Astrocyte (in vitro differentiated cells and primary cell): ENCODE measurements around the gene NFIA. TPM values are rescaled to one million over a fixed set of nuclear protein-coding genes. Genes with fewer than 3 reads are reported as not detected.

Source experiments
- DNase-seq: peaks from one replicate; pipeline ENCODE4 v3.0.0-alpha.2; 2010; ENCODE audit warnings: low read depth
- FAIRE-seq: peaks from 2 replicates; lab custom pipeline; 2011; peaks lifted over from hg19 to GRCh38; lab: Jason Lieb, UNC
- H2AFZ ChIP-seq: 2 replicates; pipeline ENCODE4 v1.6.0; 2012; ENCODE audit warnings: low read depth, low read length, inconsistent platforms
- H3K27ac ChIP-seq: 2 replicates; pipeline ENCODE4 v1.5.1; 2011; ENCODE audit warnings: low read depth, low read length, inconsistent platforms
- H3K27me3 ChIP-seq: 2 replicates; pipeline ENCODE4 v1.6.0; 2011; ENCODE audit warnings: low read length, inconsistent platforms; ENCODE audit not compliant: insufficient read depth
- H3K36me3 ChIP-seq: 2 replicates; pipeline ENCODE4 v1.5.1; 2011; ENCODE audit warnings: low read length, inconsistent platforms; ENCODE audit not compliant: insufficient read depth
- H3K4me1 ChIP-seq: 2 replicates; pipeline ENCODE4 v1.5.1; 2011; ENCODE audit warnings: low read length, inconsistent platforms; ENCODE audit not compliant: insufficient read depth
- H3K4me2 ChIP-seq: 2 replicates; pipeline ENCODE4 v1.6.0; 2012; ENCODE audit warnings: low read length, inconsistent platforms
- H3K4me3 ChIP-seq: 2 replicates; pipeline ENCODE4 v1.5.1; 2011; ENCODE audit warnings: low read depth, mild to moderate bottlenecking, low read length, inconsistent platforms; ENCODE audit not compliant: insufficient read depth
- H3K79me2 ChIP-seq: 2 replicates; pipeline ENCODE4 v1.6.0; 2012; ENCODE audit warnings: mild to moderate bottlenecking, low read length, inconsistent platforms; ENCODE audit not compliant: insufficient read depth
- H3K9ac ChIP-seq: 2 replicates; pipeline ENCODE4 v1.6.0; 2012; ENCODE audit warnings: mild to moderate bottlenecking, low read length, inconsistent platforms
- H3K9me3 ChIP-seq: 2 replicates; pipeline ENCODE4 v1.5.1; 2012; ENCODE audit warnings: low read depth, mild to moderate bottlenecking, low read length, inconsistent platforms; ENCODE audit not compliant: insufficient read depth
- H4K20me1 ChIP-seq: 2 replicates; pipeline ENCODE4 v1.6.0; 2012; ENCODE audit warnings: low read length, inconsistent platforms; ENCODE audit not compliant: insufficient read depth
- H3K27ac Mint-ChIP-seq: one replicate; pipeline ENCODE4 v1.8.0; 2021; ENCODE audit warnings: mild to moderate bottlenecking, mixed read lengths; ENCODE audit not compliant: unreplicated experiment
- H3K27me3 Mint-ChIP-seq: one replicate; pipeline ENCODE4 v1.8.0; 2021; ENCODE audit warnings: low read depth, mixed read lengths; ENCODE audit not compliant: unreplicated experiment
- H3K36me3 Mint-ChIP-seq: one replicate; pipeline ENCODE4 v1.8.0; 2021; ENCODE audit warnings: low read depth, mixed read lengths; ENCODE audit not compliant: unreplicated experiment
- H3K4me1 Mint-ChIP-seq: one replicate; pipeline ENCODE4 v1.8.0; 2021; ENCODE audit warnings: low read depth, mixed read lengths; ENCODE audit not compliant: unreplicated experiment
- H3K4me3 Mint-ChIP-seq: one replicate; pipeline ENCODE4 v1.8.0; 2021; ENCODE audit warnings: mild to moderate bottlenecking, moderate library complexity, mixed read lengths; ENCODE audit not compliant: unreplicated experiment
- H3K9me3 Mint-ChIP-seq: one replicate; pipeline ENCODE4 v1.8.0; 2021; ENCODE audit warnings: mild to moderate bottlenecking, mixed read lengths; ENCODE audit not compliant: unreplicated experiment
- CTCF ChIP-seq: IDR thresholded peaks from 2 replicates; pipeline ENCODE4 v1.5.1; 2011; ENCODE audit warnings: low read depth, mild to moderate bottlenecking, inconsistent platforms, low read length, moderate library complexity; ENCODE audit not compliant: insufficient read depth
- EZH2 ChIP-seq: IDR thresholded peaks from 2 replicates; pipeline ENCODE4 v1.6.1; 2012; ENCODE audit warnings: mild to moderate bottlenecking, low read length, inconsistent platforms; ENCODE audit not compliant: insufficient read depth
- total RNA-seq: library from RNA; stranded (reverse); gene quantifications from 2 replicates; pipeline ENCODE4 v1.2.1, GENCODE V29; 2021

Gene NFIA
- total RNA-seq, 1 donor from 2014 or later = 4.6 TPM

GRCh38 chr1:61259379-61260148 is 177.2 kb downstream of the NFIA start:
- no peaks in the 10 kb centered on the region for H3K4me1 ChIP-seq
- no peak overlapping the region for H2AFZ ChIP-seq
- FAIRE-seq (no peak), DNase-seq (no peak)
- no peak overlapping the region for H3K4me3 ChIP-seq
- no peak overlapping the region for H3K4me2 ChIP-seq
- Mint-ChIP-seq H3K27ac (no peak overlapping the region), H3K4me3 (no peak overlapping the region), H3K36me3 (no peaks in the 10 kb centered on the region), H3K9me3 (no peaks in the 10 kb centered on the region), H3K27me3 (peaks cover 2% of the 10 kb centered on the region), H3K4me1 (peaks cover 12% of the 10 kb centered on the region)
- H3K9ac ChIP-seq = no peak overlapping the region
- no peaks in the 10 kb centered on the region for H3K36me3 ChIP-seq
- H3K79me2 ChIP-seq = no peaks in the 10 kb centered on the region
- H4K20me1 ChIP-seq = no peaks in the 10 kb centered on the region
- TF ChIP-seq CTCF = no peak
- TF ChIP-seq EZH2 = no peak
- no peak overlapping the region for H3K27ac ChIP-seq
- H3K9me3 ChIP-seq = no peaks in the 10 kb centered on the region
- H3K27me3 ChIP-seq = peaks cover 2% of the 10 kb centered on the region

GRCh38 chr1:61260171-61260570 is 177.8 kb downstream of the NFIA start:
- no peak overlapping the region for H3K4me3 Mint-ChIP-seq
- peaks cover 2% of the 10 kb centered on the region for H3K27me3 Mint-ChIP-seq
- Histone ChIP-seq H3K27me3 (peaks cover 2% of the 10 kb centered on the region), H4K20me1 (no peaks in the 10 kb centered on the region), H2AFZ (no peak overlapping the region), H3K4me1 (no peaks in the 10 kb centered on the region), H3K27ac (no peak overlapping the region), H3K36me3 (no peaks in the 10 kb centered on the region), H3K79me2 (no peaks in the 10 kb centered on the region), H3K9ac (no peak overlapping the region), H3K4me2 (no peak overlapping the region), H3K9me3 (no peaks in the 10 kb centered on the region), H3K4me3 (no peak overlapping the region)
- no peak for FAIRE-seq
- H3K4me1 Mint-ChIP-seq = peaks cover 6% of the 10 kb centered on the region
- no peak for TF ChIP-seq EZH2
- TF ChIP-seq CTCF = no peak
- H3K9me3 Mint-ChIP-seq = no peaks in the 10 kb centered on the region
- DNase-seq = no peak
- no peak overlapping the region for H3K27ac Mint-ChIP-seq
- no peaks in the 10 kb centered on the region for H3K36me3 Mint-ChIP-seq

GRCh38 chr1:61261595-61261994 is 179.2 kb downstream of the NFIA start:
- Histone ChIP-seq H3K9ac (no peak overlapping the region), H3K27ac (no peak overlapping the region), H3K4me2 (no peak overlapping the region), H3K36me3 (no peaks in the 10 kb centered on the region), H2AFZ (no peak overlapping the region), H3K4me3 (no peak overlapping the region), H3K79me2 (no peaks in the 10 kb centered on the region), H4K20me1 (no peaks in the 10 kb centered on the region), H3K27me3 (peaks cover 4% of the 10 kb centered on the region), H3K4me1 (no peaks in the 10 kb centered on the region), H3K9me3 (no peaks in the 10 kb centered on the region)
- Mint-ChIP-seq H3K27ac (no peak overlapping the region), H3K4me3 (no peak overlapping the region), H3K4me1 (no peaks in the 10 kb centered on the region), H3K27me3 (peaks cover 2% of the 10 kb centered on the region), H3K36me3 (no peaks in the 10 kb centered on the region), H3K9me3 (peaks cover 1% of the 10 kb centered on the region)
- FAIRE-seq (no peak), DNase-seq (no peak)
- TF ChIP-seq CTCF (no peak), EZH2 (no peak)
